GM23338 (cell line): ENCODE data around the gene SCPEP1. TPM values are rescaled to one million over a fixed set of nuclear protein-coding genes. Genes with fewer than 3 reads are reported as not detected.

ENCODE experiments used
- ATAC-seq: fragments of 200-7000 bp; cut with Tn5 transposase; 3 replicates; pipeline ENCODE4 v1.9.1; 2020
- DNase-seq: peaks from one replicate; pipeline ENCODE4 v3.0.0-alpha.2; 2015; ENCODE audit warnings: low spot score
- H2AFZ ChIP-seq: fragments of 200-600 bp; sonication (generic); 2 replicates; pipeline ENCODE4 v1.8.0; 2016; ENCODE audit warnings: antibody characterized with exemption, mild to moderate bottlenecking, moderate library complexity
- H3F3A ChIP-seq: fragments of 200-600 bp; sonication (generic); replicated peaks from 2 replicates; pipeline ENCODE4 v1.8.0; 2017; ENCODE audit warnings: antibody characterized with exemption, mixed run types, low read depth
- H3K27ac ChIP-seq: fragments of 200-600 bp; sonication (generic); 2 replicates; pipeline ENCODE4 v1.6.1; 2016; ENCODE audit warnings: low read depth
- H3K27me3 ChIP-seq: fragments of 200-600 bp; sonication (generic); 2 replicates; pipeline ENCODE4 v1.8.0; 2016; ENCODE audit warnings: mild to moderate bottlenecking, mixed run types, moderate library complexity; ENCODE audit not compliant: insufficient read depth
- H3K36me3 ChIP-seq: fragments of 200-600 bp; sonication (generic); 2 replicates; pipeline ENCODE4 v1.8.0; 2016; ENCODE audit warnings: mild to moderate bottlenecking; ENCODE audit not compliant: insufficient read depth
- H3K4me1 ChIP-seq: fragments of 200-600 bp; sonication (generic); 2 replicates; pipeline ENCODE4 v1.8.0; 2016; ENCODE audit warnings: mild to moderate bottlenecking, moderate library complexity; ENCODE audit not compliant: insufficient read depth
- H3K4me2 ChIP-seq: fragments of 200-600 bp; sonication (generic); 2 replicates; pipeline ENCODE4 v1.7.1; 2017; ENCODE audit warnings: mixed run types
- H3K4me3 ChIP-seq: fragments of 200-600 bp; sonication (generic); 2 replicates; pipeline ENCODE4 v1.6.1; 2016; ENCODE audit warnings: mixed run types
- H3K79me2 ChIP-seq: fragments of 200-600 bp; sonication (generic); replicated peaks from 2 replicates; pipeline ENCODE4 v1.8.0; 2017; ENCODE audit warnings: mild to moderate bottlenecking; ENCODE audit not compliant: insufficient read depth
- H3K9me2 ChIP-seq: fragments of 200-600 bp; sonication (generic); 2 replicates; pipeline ENCODE4 v1.8.0; 2017; ENCODE audit not compliant: insufficient read depth
- H4K20me1 ChIP-seq: fragments of 200-600 bp; sonication (generic); replicated peaks from 2 replicates; pipeline ENCODE4 v1.8.0; 2017; ENCODE audit warnings: mild to moderate bottlenecking; ENCODE audit not compliant: insufficient read depth
- H3K27ac Mint-ChIP-seq: 2 replicates; pipeline ENCODE4 v1.8.0; 2020; ENCODE audit warnings: inconsistent platforms, mild to moderate bottlenecking, moderate library complexity, mixed read lengths
- H3K27me3 Mint-ChIP-seq: 3 replicates; pipeline ENCODE4 v1.8.0; 2022; ENCODE audit warnings: low read depth, mild to moderate bottlenecking, moderate library complexity, mixed read lengths, inconsistent platforms; ENCODE audit not compliant: insufficient read depth, poor library complexity
- H3K36me3 Mint-ChIP-seq: 3 replicates; pipeline ENCODE4 v1.8.0; 2021; ENCODE audit warnings: low read depth, mild to moderate bottlenecking, inconsistent platforms, moderate library complexity, mixed read lengths
- H3K4me1 Mint-ChIP-seq: 3 replicates; pipeline ENCODE4 v1.8.0; 2020; ENCODE audit warnings: mild to moderate bottlenecking, inconsistent platforms, mixed read lengths
- H3K4me3 Mint-ChIP-seq: 3 replicates; pipeline ENCODE4 v1.8.0; 2021; ENCODE audit warnings: moderate library complexity, mild to moderate bottlenecking, inconsistent platforms, mixed read lengths
- H3K9me3 Mint-ChIP-seq: 3 replicates; pipeline ENCODE4 v1.8.0; 2020; ENCODE audit warnings: moderate library complexity, mild to moderate bottlenecking, inconsistent platforms, mixed read lengths
- CREB1 ChIP-seq: fragments of 250-450 bp; sonication (Bioruptor Pico); IDR thresholded peaks from 2 replicates; pipeline ENCODE4 v1.5.0; 2020; ENCODE audit warnings: low read depth, mild to moderate bottlenecking, moderate library complexity
- EZH2 ChIP-seq: fragments of 200-600 bp; sonication (generic); IDR thresholded peaks from one replicate; pipeline ENCODE4 v1.8.0; 2017; ENCODE audit warnings: antibody characterized with exemption, mild to moderate bottlenecking, low read depth; ENCODE audit not compliant: unreplicated experiment
- EZH2phosphoT487 ChIP-seq: fragments of 200-600 bp; sonication (generic); IDR thresholded peaks from one replicate; pipeline ENCODE4 v1.8.1; 2018; ENCODE audit warnings: antibody characterized with exemption; ENCODE audit not compliant: unreplicated experiment
- JUNB ChIP-seq: IDR thresholded peaks from one replicate; pipeline ENCODE4 v1.6.1; 2016; ENCODE audit warnings: antibody characterized with exemption; ENCODE audit not compliant: unreplicated experiment
- NANOG ChIP-seq: IDR thresholded peaks from 2 replicates; pipeline ENCODE4 v1.6.1; 2016; ENCODE audit warnings: antibody characterized with exemption, borderline replicate concordance
- POLR2AphosphoS5 ChIP-seq: IDR thresholded peaks from 2 replicates; pipeline ENCODE4 v1.6.1; 2016; ENCODE audit warnings: antibody characterized with exemption, low read depth
- STAT1 ChIP-seq: IDR thresholded peaks from one replicate; pipeline ENCODE4 v1.6.1; 2016; ENCODE audit warnings: antibody characterized with exemption; ENCODE audit not compliant: unreplicated experiment
- ZNF114 ChIP-seq: fragments of 250-450 bp; sonication (Bioruptor Pico); IDR thresholded peaks from 2 replicates; pipeline ENCODE4 v1.5.0; 2020; ENCODE audit warnings: mild to moderate bottlenecking, moderate library complexity
- ZNF331 ChIP-seq: fragments of 250-450 bp; sonication (Bioruptor Pico); IDR thresholded peaks from 2 replicates; pipeline ENCODE4 v1.5.0; 2020; ENCODE audit warnings: low read depth, mild to moderate bottlenecking, moderate library complexity
- polyA plus RNA-seq: library from polyadenylated mRNA; unstranded; fragments of >200 nt; fragmentation: Nextera tagmentation; extraction: Ambion mirVana; gene quantifications from 2 replicates; pipeline ENCODE4 v1.2.1, GENCODE V29; 2016
- total RNA-seq: library from RNA; depleted of rRNA; stranded (reverse); fragments of >200 nt; shearing (Covaris generic); gene quantifications from 2 replicates; pipeline ENCODE4 v1.2.3, GENCODE V29; 2014
- TF ChIP-seq, protein P1 (sequence below): IDR thresholded peaks from one replicate; pipeline ENCODE4 v1.6.1; 2018; ENCODE audit warnings: antibody characterized with exemption; ENCODE audit not compliant: unreplicated experiment
- TF ChIP-seq, protein P2 (sequence below): IDR thresholded peaks from 2 replicates; pipeline ENCODE4 v1.6.1; 2016; ENCODE audit warnings: antibody characterized with exemption
- TF ChIP-seq, protein P3 (sequence below): fragments of 250-450 bp; sonication (Bioruptor Pico); IDR thresholded peaks from 2 replicates; pipeline ENCODE4 v1.5.0; 2020; ENCODE audit warnings: mild to moderate bottlenecking, moderate library complexity

Gene SCPEP1
- total and polyA plus RNA-seq, 2 experiments from 2014 or later: 46.6 to 52.1 TPM

GRCh38 chr17:56974055-56974454 lies 3.9 kb upstream of the SCPEP1 start (continued):
- TF ChIP-seq, protein P1, sequence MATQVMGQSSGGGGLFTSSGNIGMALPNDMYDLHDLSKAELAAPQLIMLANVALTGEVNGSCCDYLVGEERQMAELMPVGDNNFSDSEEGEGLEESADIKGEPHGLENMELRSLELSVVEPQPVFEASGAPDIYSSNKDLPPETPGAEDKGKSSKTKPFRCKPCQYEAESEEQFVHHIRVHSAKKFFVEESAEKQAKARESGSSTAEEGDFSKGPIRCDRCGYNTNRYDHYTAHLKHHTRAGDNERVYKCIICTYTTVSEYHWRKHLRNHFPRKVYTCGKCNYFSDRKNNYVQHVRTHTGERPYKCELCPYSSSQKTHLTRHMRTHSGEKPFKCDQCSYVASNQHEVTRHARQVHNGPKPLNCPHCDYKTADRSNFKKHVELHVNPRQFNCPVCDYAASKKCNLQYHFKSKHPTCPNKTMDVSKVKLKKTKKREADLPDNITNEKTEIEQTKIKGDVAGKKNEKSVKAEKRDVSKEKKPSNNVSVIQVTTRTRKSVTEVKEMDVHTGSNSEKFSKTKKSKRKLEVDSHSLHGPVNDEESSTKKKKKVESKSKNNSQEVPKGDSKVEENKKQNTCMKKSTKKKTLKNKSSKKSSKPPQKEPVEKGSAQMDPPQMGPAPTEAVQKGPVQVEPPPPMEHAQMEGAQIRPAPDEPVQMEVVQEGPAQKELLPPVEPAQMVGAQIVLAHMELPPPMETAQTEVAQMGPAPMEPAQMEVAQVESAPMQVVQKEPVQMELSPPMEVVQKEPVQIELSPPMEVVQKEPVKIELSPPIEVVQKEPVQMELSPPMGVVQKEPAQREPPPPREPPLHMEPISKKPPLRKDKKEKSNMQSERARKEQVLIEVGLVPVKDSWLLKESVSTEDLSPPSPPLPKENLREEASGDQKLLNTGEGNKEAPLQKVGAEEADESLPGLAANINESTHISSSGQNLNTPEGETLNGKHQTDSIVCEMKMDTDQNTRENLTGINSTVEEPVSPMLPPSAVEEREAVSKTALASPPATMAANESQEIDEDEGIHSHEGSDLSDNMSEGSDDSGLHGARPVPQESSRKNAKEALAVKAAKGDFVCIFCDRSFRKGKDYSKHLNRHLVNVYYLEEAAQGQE: no peak
- TF ChIP-seq EZH2: no peak
- no peak for TF ChIP-seq ZNF114 (CRISPR knock-in tag)
- TF ChIP-seq CREB1 (CRISPR knock-in tag): no peak
- TF ChIP-seq, protein P2, sequence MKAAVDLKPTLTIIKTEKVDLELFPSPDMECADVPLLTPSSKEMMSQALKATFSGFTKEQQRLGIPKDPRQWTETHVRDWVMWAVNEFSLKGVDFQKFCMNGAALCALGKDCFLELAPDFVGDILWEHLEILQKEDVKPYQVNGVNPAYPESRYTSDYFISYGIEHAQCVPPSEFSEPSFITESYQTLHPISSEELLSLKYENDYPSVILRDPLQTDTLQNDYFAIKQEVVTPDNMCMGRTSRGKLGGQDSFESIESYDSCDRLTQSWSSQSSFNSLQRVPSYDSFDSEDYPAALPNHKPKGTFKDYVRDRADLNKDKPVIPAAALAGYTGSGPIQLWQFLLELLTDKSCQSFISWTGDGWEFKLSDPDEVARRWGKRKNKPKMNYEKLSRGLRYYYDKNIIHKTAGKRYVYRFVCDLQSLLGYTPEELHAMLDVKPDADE: no peak
- TF ChIP-seq JUNB: no peak
- TF ChIP-seq NANOG: no peak

GRCh38 chr17:56975656-56976055 lies 2.3 kb upstream of the SCPEP1 start:
- Histone ChIP-seq H2AFZ (peak overlapping the region; percentile 89; the same call in 1 of the 2 replicates), H3K4me1 (peaks cover 19% of the 10 kb centered on the region), H3K79me2 (0 out of 2 replicates have a peak, but pooled peaks cover 4% of the 10 kb centered on the region), H3K36me3 (no peaks in the 10 kb centered on the region; the same call in 1 of the 2 replicates), H4K20me1 (no peaks in the 10 kb centered on the region), H3K9me2 (no peaks in the 10 kb centered on the region), H3K4me3 (no peak overlapping the region), H3F3A (no peaks in the 10 kb centered on the region; the same call in 1 of the 2 replicates), H3K27me3 (no peaks in the 10 kb centered on the region), H3K4me2 (no peak overlapping the region), H3K27ac (no peak overlapping the region)
- H3K27me3 Mint-ChIP-seq: peaks cover 13% of the 10 kb centered on the region
- no peak for ATAC-seq
- no peak for DNase-seq
- H3K9me3 Mint-ChIP-seq: peaks cover 32% of the 10 kb centered on the region
- H3K27ac Mint-ChIP-seq: no peak overlapping the region
- H3K4me3 Mint-ChIP-seq: no peak overlapping the region
- peaks cover 40% of the 10 kb centered on the region for H3K4me1 Mint-ChIP-seq
- H3K36me3 Mint-ChIP-seq: peaks cover 15% of the 10 kb centered on the region; the same call in 1 of the 3 replicates
- TF ChIP-seq NANOG (no peak), JUNB (no peak), ZNF331 (CRISPR knock-in tag) (no peak), POLR2AphosphoS5 (no peak), EZH2phosphoT487 (no peak), STAT1 (no peak), ZNF114 (CRISPR knock-in tag) (no peak)
- TF ChIP-seq, protein P3, sequence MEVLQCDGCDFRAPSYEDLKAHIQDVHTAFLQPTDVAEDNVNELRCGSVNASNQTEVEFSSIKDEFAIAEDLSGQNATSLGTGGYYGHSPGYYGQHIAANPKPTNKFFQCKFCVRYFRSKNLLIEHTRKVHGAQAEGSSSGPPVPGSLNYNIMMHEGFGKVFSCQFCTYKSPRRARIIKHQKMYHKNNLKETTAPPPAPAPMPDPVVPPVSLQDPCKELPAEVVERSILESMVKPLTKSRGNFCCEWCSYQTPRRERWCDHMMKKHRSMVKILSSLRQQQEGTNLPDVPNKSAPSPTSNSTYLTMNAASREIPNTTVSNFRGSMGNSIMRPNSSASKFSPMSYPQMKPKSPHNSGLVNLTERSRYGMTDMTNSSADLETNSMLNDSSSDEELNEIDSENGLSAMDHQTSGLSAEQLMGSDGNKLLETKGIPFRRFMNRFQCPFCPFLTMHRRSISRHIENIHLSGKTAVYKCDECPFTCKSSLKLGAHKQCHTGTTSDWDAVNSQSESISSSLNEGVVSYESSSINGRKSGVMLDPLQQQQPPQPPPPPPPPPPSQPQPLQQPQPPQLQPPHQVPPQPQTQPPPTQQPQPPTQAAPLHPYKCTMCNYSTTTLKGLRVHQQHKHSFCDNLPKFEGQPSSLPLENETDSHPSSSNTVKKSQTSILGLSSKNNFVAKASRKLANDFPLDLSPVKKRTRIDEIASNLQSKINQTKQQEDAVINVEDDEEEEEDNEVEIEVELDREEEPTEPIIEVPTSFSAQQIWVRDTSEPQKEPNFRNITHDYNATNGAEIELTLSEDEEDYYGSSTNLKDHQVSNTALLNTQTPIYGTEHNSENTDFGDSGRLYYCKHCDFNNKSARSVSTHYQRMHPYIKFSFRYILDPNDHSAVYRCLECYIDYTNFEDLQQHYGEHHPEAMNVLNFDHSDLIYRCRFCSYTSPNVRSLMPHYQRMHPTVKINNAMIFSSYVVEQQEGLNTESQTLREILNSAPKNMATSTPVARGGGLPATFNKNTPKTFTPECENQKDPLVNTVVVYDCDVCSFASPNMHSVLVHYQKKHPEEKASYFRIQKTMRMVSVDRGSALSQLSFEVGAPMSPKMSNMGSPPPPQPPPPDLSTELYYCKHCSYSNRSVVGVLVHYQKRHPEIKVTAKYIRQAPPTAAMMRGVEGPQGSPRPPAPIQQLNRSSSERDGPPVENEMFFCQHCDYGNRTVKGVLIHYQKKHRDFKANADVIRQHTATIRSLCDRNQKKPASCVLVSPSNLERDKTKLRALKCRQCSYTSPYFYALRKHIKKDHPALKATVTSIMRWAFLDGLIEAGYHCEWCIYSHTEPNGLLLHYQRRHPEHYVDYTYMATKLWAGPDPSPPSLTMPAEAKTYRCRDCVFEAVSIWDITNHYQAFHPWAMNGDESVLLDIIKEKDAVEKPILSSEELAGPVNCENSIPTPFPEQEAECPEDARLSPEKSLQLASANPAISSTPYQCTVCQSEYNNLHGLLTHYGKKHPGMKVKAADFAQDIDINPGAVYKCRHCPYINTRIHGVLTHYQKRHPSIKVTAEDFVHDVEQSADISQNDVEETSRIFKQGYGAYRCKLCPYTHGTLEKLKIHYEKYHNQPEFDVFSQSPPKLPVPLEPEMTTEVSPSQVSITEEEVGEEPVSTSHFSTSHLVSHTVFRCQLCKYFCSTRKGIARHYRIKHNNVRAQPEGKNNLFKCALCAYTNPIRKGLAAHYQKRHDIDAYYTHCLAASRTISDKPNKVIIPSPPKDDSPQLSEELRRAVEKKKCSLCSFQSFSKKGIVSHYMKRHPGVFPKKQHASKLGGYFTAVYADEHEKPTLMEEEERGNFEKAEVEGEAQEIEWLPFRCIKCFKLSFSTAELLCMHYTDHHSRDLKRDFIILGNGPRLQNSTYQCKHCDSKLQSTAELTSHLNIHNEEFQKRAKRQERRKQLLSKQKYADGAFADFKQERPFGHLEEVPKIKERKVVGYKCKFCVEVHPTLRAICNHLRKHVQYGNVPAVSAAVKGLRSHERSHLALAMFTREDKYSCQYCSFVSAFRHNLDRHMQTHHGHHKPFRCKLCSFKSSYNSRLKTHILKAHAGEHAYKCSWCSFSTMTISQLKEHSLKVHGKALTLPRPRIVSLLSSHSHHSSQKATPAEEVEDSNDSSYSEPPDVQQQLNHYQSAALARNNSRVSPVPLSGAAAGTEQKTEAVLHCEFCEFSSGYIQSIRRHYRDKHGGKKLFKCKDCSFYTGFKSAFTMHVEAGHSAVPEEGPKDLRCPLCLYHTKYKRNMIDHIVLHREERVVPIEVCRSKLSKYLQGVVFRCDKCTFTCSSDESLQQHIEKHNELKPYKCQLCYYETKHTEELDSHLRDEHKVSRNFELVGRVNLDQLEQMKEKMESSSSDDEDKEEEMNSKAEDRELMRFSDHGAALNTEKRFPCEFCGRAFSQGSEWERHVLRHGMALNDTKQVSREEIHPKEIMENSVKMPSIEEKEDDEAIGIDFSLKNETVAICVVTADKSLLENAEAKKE: no peak
- TF ChIP-seq, protein P2: no peak
